HepG2 (cell line): ENCODE data around the gene FITM1. TPM values are rescaled to one million over a fixed set of nuclear protein-coding genes. Genes with fewer than 3 reads are reported as not detected.

Experiments
- CBX1 ChIP-seq: IDR thresholded peaks from one replicate; pipeline ENCODE4 v1.6.1; 2016; ENCODE audit warnings: antibody characterized with exemption, low read depth
- HOXA5 ChIP-seq: sonication (generic); formaldehyde crosslinking; IDR thresholded peaks from 2 replicates; pipeline ENCODE4 v1.4.0; 2020; ENCODE audit warnings: missing genetic modification reagents
- HOXD1 ChIP-seq: sonication (generic); formaldehyde crosslinking; IDR thresholded peaks from 2 replicates; pipeline ENCODE4 v1.5.0; 2020; ENCODE audit warnings: missing genetic modification reagents
- KMT2B ChIP-seq: IDR thresholded peaks from 2 replicates; pipeline ENCODE4 v1.6.1; 2016; ENCODE audit warnings: missing genetic modification reagents, missing compliant biosample characterization
- RBM22 ChIP-seq: fragments of 200-400 bp; formaldehyde crosslinking; optimal IDR thresholded peaks from 2 replicates; pipeline ENCODE3; 2017; ENCODE audit warnings: mild to moderate bottlenecking, low read length, moderate library complexity
- YEATS2 ChIP-seq: sonication (generic); formaldehyde crosslinking; IDR thresholded peaks from 2 replicates; pipeline ENCODE4 v1.4.0; 2020; ENCODE audit warnings: missing genetic modification reagents, borderline replicate concordance
- ZFP36L2 ChIP-seq: sonication (generic); formaldehyde crosslinking; IDR thresholded peaks from 2 replicates; pipeline ENCODE4 v1.4.0; 2020; ENCODE audit warnings: missing genetic modification reagents
- ZNF550 ChIP-seq: sonication (generic); formaldehyde crosslinking; IDR thresholded peaks from 2 replicates; pipeline ENCODE4 v1.4.0; 2020; ENCODE audit warnings: mild to moderate bottlenecking, missing genetic modification reagents, borderline replicate concordance
- ZNF577 ChIP-seq: sonication (generic); formaldehyde crosslinking; IDR thresholded peaks from 2 replicates; pipeline ENCODE4 v1.4.0; 2020; ENCODE audit warnings: mild to moderate bottlenecking, low read depth, missing genetic modification reagents, borderline replicate concordance
- ZNF660 ChIP-seq: sonication (generic); formaldehyde crosslinking; IDR thresholded peaks from 2 replicates; pipeline ENCODE4 v1.5.1; 2020; ENCODE audit warnings: mild to moderate bottlenecking, low read depth, missing genetic modification reagents, borderline replicate concordance
- ZNF776 ChIP-seq: sonication (generic); formaldehyde crosslinking; IDR thresholded peaks from 2 replicates; pipeline ENCODE4 v1.4.0; 2020; ENCODE audit warnings: mild to moderate bottlenecking, missing genetic modification reagents
- polyA plus RNA-seq, 8 experiments: library from polyadenylated mRNA; depleted of rRNA in 3 of 8; stranded (reverse) in 7 of 8; unstranded in 1 of 8; fragments of >200 nt; fragmentation: Illumina TruSeq in 4 of 8; extraction: Trizol in 4 of 8; gene quantifications; 2 replicates each; pipeline versions ENCODE4 v1.2.1 to v1.2.3, GENCODE V29; 2011 to 2016; ENCODE audit warnings: low read depth in 4 of 8, missing spikeins in 1 of 8, mixed read lengths in 1 of 8; ENCODE audit not compliant: insufficient read depth in 1 of 8
- total RNA-seq, 5 experiments: library from RNA; depleted of rRNA; stranded (reverse); fragments of >200 nt; fragmentation: Illumina TruSeq; extraction: Trizol; gene quantifications; 2 replicates each; pipeline ENCODE4 v1.2.3, GENCODE V29; 2016; ENCODE audit warnings: low read depth in 1 of 5
- TF ChIP-seq, protein P1 (sequence below): IDR thresholded peaks from 2 replicates; pipeline ENCODE4 v1.6.1; 2016; ENCODE audit warnings: missing compliant biosample characterization, missing genetic modification reagents, borderline replicate concordance
- TF ChIP-seq, protein P2 (sequence below), 2 experiments: sonication (generic) in 1 of 2; formaldehyde crosslinking in 1 of 2; IDR thresholded peaks; 2 replicates each; pipeline versions ENCODE4 v1.4.0 to v1.6.1; 2018 to 2020; ENCODE audit warnings: missing genetic modification reagents in 2 of 2, borderline replicate concordance in 1 of 2, low read depth in 1 of 2, mild to moderate bottlenecking in 1 of 2, missing biosample characterization in 1 of 2
- TF ChIP-seq, protein P3 (sequence below): IDR thresholded peaks from 2 replicates; pipeline ENCODE4 v1.6.1; 2018; ENCODE audit warnings: missing genetic modification reagents
- TF ChIP-seq, protein P4 (sequence below): sonication (generic); formaldehyde crosslinking; IDR thresholded peaks from 2 replicates; pipeline ENCODE4 v1.4.0; 2020; ENCODE audit warnings: mild to moderate bottlenecking, missing genetic modification reagents

FITM1 gene
- total and polyA plus RNA-seq, 2 of the 13 experiments (the other 11 are each of a cell fraction or from before 2014, with no cell fraction given) = 2.7 to 5.8 TPM

DNA sequence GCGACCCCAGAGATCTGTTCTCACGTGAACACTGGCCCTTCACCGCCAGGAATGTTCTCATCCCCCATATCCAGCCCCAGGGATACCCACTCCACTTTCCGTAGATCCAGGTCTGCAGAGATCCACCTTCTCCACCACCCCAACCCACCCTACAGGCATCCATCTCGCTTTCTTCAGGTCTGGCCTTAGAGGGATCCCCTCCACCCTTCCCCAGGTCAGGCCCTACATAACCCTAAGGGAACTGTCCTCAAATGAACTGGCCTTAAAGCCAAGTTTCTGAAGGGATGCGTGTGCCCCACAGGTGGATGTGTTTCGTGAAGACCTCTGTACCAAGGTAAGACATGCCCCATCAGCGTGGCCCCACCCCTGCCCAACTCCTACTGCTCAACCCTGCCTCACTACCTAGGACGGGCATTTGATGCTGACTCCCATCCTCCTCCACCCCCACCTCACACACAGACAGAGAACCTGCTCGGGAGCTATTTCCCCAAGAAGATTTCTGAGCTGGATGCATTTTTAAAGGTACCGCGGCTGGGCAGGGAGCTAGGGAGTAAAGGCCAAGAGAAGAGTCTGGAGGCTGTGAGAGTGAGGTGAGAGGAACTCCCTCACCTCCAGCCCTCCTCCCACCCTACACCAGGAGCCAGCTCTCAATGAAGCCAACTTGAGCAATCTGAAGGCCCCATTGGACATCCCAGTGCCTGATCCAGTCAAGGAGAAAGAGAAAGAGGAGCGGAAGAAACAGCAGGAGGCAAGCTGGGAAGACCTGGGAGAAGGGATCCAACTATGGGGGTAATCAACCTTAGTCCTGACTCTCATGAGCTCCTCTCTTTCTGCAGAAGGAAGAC is 6.4 kb downstream of the FITM1 start (continued):
- no peak for TF ChIP-seq KMT2B (CRISPR knock-in tag)
- 0 out of 2 replicates have a peak, but pooled peaks have one; percentile 19 for TF ChIP-seq YEATS2 (CRISPR knock-in tag)
- 0 out of 2 replicates have a peak, but pooled peaks have one; percentile 46 for TF ChIP-seq HOXD1 (CRISPR knock-in tag)
- 0 out of 2 replicates have a peak, but pooled peaks have one; percentile 39 for TF ChIP-seq ZNF550 (CRISPR knock-in tag)
- TF ChIP-seq ZNF660 (CRISPR knock-in tag) = 0 out of 2 replicates have a peak, but pooled peaks have one; percentile 85
- TF ChIP-seq, protein P1, sequence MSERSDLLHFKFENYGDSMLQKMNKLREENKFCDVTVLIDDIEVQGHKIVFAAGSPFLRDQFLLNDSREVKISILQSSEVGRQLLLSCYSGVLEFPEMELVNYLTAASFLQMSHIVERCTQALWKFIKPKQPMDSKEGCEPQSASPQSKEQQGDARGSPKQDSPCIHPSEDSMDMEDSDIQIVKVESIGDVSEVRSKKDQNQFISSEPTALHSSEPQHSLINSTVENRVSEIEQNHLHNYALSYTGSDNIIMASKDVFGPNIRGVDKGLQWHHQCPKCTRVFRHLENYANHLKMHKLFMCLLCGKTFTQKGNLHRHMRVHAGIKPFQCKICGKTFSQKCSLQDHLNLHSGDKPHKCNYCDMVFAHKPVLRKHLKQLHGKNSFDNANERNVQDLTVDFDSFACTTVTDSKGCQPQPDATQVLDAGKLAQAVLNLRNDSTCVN (CRISPR knock-in tag) = no peak
- TF ChIP-seq HOXA5 (CRISPR knock-in tag) = 0 out of 2 replicates have a peak, but pooled peaks have one; percentile 38
- peak; percentile 83 for TF ChIP-seq ZNF776 (CRISPR knock-in tag)
- TF ChIP-seq, protein P2, sequence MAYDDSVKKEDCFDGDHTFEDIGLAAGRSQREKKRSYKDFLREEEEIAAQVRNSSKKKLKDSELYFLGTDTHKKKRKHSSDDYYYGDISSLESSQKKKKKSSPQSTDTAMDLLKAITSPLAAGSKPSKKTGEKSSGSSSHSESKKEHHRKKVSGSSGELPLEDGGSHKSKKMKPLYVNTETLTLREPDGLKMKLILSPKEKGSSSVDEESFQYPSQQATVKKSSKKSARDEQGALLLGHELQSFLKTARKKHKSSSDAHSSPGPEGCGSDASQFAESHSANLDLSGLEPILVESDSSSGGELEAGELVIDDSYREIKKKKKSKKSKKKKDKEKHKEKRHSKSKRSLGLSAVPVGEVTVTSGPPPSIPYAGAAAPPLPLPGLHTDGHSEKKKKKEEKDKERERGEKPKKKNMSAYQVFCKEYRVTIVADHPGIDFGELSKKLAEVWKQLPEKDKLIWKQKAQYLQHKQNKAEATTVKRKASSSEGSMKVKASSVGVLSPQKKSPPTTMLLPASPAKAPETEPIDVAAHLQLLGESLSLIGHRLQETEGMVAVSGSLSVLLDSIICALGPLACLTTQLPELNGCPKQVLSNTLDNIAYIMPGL (CRISPR knock-in tag; IDR thresholded peaks at IDR 0.05; ENCODE audit: borderline replicate concordance in 1 of 2, low read depth in 1 of 2) = no peak
- TF ChIP-seq, protein P3, sequence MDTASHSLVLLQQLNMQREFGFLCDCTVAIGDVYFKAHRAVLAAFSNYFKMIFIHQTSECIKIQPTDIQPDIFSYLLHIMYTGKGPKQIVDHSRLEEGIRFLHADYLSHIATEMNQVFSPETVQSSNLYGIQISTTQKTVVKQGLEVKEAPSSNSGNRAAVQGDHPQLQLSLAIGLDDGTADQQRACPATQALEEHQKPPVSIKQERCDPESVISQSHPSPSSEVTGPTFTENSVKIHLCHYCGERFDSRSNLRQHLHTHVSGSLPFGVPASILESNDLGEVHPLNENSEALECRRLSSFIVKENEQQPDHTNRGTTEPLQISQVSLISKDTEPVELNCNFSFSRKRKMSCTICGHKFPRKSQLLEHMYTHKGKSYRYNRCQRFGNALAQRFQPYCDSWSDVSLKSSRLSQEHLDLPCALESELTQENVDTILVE (CRISPR knock-in tag) = 0 out of 2 replicates have a peak, but pooled peaks have one; percentile 20
- TF ChIP-seq ZFP36L2 (CRISPR knock-in tag) = no peak
- TF ChIP-seq CBX1 = no peak
- TF ChIP-seq ZNF577 (CRISPR knock-in tag) = 0 out of 2 replicates have a peak, but pooled peaks have one; percentile 12
- TF ChIP-seq, protein P4, sequence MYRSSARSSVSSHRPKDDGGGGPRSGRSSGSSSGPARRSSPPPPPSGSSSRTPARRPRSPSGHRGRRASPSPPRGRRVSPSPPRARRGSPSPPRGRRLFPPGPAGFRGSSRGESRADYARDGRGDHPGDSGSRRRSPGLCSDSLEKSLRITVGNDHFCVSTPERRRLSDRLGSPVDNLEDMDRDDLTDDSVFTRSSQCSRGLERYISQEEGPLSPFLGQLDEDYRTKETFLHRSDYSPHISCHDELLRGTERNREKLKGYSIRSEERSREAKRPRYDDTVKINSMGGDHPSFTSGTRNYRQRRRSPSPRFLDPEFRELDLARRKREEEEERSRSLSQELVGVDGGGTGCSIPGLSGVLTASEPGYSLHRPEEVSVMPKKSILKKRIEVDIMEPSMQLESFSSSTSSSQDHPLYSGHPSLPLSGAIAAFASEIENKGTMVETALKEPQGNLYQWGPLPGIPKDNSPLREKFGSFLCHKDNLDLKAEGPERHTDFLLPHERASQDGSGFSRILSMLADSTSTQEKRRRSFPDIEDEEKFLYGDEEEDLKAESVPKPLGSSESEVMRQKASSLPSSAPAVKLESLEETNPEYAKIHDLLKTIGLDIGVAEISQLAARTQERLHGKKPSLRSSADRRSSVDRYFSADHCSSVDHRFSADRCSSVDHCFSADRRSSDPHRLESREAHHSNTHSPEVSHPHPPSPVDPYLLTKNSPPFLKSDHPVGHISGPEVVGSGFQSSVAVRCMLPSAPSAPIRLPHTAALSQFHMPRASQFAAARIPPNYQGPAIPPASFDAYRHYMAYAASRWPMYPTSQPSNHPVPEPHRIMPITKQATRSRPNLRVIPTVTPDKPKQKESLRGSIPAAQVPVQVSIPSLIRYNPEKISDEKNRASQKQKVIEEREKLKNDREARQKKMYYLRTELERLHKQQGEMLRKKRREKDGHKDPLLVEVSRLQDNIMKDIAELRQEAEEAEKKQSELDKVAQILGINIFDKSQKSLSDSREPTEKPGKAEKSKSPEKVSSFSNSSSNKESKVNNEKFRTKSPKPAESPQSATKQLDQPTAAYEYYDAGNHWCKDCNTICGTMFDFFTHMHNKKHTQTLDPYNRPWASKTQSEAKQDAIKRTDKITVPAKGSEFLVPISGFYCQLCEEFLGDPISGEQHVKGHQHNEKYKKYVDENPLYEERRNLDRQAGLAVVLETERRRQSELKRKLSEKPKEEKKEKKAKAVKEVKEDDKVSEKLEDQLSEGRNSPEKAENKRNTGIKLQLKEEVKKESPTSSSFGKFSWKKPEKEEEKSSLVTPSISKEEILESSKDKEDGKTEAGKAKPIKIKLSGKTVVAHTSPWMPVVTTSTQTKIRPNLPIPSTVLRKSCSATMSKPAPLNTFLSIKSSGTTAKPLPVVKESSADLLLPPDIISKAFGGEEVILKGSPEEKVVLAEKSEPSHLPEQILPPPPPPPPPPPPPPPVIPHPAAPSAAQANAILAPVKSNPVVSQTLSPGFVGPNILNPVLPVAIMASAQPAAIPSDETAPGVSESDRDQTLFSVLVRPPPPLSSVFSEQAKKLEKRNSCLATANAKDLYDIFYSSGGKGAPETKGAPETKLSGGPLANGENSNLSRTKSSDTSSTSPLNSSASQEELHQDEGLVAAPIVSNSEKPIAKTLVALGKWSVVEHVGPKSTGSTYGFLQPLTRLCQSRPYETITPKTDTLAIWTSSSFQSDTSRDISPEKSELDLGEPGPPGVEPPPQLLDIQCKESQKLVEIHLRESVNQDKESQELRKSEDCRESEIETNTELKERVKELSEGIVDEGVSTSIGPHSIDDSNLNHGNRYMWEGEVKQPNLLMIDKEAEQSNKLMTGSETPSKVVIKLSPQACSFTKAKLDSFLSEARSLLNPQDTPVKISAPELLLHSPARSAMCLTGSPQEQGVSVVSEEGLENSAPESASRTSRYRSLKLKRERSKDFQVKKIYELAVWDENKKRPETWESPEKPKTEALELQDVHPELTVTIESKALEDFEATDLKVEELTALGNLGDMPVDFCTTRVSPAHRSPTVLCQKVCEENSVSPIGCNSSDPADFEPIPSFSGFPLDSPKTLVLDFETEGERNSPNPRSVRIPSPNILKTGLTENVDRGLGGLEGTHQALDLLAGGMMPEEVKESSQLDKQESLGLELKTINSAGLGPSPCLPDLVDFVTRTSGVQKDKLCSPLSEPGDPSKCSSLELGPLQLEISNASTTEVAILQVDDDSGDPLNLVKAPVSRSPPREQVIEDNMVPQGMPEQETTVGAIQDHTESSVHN (CRISPR knock-in tag) = no peak; the same call in 1 of the 2 replicates
- peak; percentile 61 for TF ChIP-seq RBM22
